Measurements from ENCODE around the gene ALAS1.

The ALAS1 gene

GRCh38 chr3:52227766-52228165 lies 29.8 kb downstream of the ALAS1 start:
- no peak overlapping the region for H3K4me3 ChIP-seq (ENCODE audit: low read depth, low read length)
- TF ChIP-seq MAX (IDR thresholded peaks at IDR 0.05; ENCODE audit: low read depth, low read length) (no peak), CTCF (IDR thresholded peaks at IDR 0.05; ENCODE audit: low read depth, low read length) (no peak), MYC (IDR thresholded peaks at IDR 0.05; ENCODE audit: low read depth, low read length) (no peak), POLR2A (IDR thresholded peaks at IDR 0.05; ENCODE audit: extremely low read depth, insufficient read length) (no peak)
- no peak for DNase-seq (ENCODE audit: low read depth)

GRCh38 chr3:52228266-52228665 lies 30.3 kb downstream of the ALAS1 start:
- H3K4me3 ChIP-seq (ENCODE audit: low read depth, low read length): no peak overlapping the region
- TF ChIP-seq CTCF (IDR thresholded peaks at IDR 0.05; ENCODE audit: low read depth, low read length) (no peak), MYC (IDR thresholded peaks at IDR 0.05; ENCODE audit: low read depth, low read length) (no peak), MAX (IDR thresholded peaks at IDR 0.05; ENCODE audit: low read depth, low read length) (no peak), POLR2A (IDR thresholded peaks at IDR 0.05; ENCODE audit: extremely low read depth, insufficient read length) (no peak)
- DNase-seq (ENCODE audit: low read depth): no peak

GRCh38 chr3:52228751-52229291 lies 30.9 kb downstream of the ALAS1 start:
- no peak overlapping the region for H3K4me3 ChIP-seq (ENCODE audit: low read depth, low read length)
- no peak for TF ChIP-seq MAX (IDR thresholded peaks at IDR 0.05; ENCODE audit: low read depth, low read length)
- no peak for TF ChIP-seq MYC (IDR thresholded peaks at IDR 0.05; ENCODE audit: low read depth, low read length)
- TF ChIP-seq POLR2A (IDR thresholded peaks at IDR 0.05; ENCODE audit: extremely low read depth, insufficient read length): no peak
- TF ChIP-seq CTCF (IDR thresholded peaks at IDR 0.05; ENCODE audit: low read depth, low read length): no peak
- no peak for DNase-seq (ENCODE audit: low read depth)

- TF ChIP-seq MYC (IDR thresholded peaks at IDR 0.05; ENCODE audit: low read depth, low read length) (no peak), POLR2A (IDR thresholded peaks at IDR 0.05; ENCODE audit: extremely low read depth, insufficient read length) (no peak), MAX (IDR thresholded peaks at IDR 0.05; ENCODE audit: low read depth, low read length) (no peak), CTCF (IDR thresholded peaks at IDR 0.05; ENCODE audit: low read depth, low read length) (no peak)
- H3K4me3 ChIP-seq (ENCODE audit: low read depth, low read length): no peak overlapping the region
- DNase-seq (ENCODE audit: low read depth): no peak
These were observed 31.7 kb downstream of the ALAS1 start for GRCh38 chr3:52229656-52230055.

- TF ChIP-seq MAX (IDR thresholded peaks at IDR 0.05; ENCODE audit: low read depth, low read length) (no peak), MYC (IDR thresholded peaks at IDR 0.05; ENCODE audit: low read depth, low read length) (no peak), POLR2A (IDR thresholded peaks at IDR 0.05; ENCODE audit: extremely low read depth, insufficient read length) (no peak), CTCF (IDR thresholded peaks at IDR 0.05; ENCODE audit: low read depth, low read length) (no peak)
- no peak for DNase-seq (ENCODE audit: low read depth)
- no peak overlapping the region for H3K4me3 ChIP-seq (ENCODE audit: low read depth, low read length)
These were observed 32.5 kb downstream of the ALAS1 start for GRCh38 chr3:52230461-52230860.
